ENCODE results near the gene BSN. TPM values are rescaled to one million over a fixed set of nuclear protein-coding genes. Genes with fewer than 3 reads are reported as not detected.

The BSN gene
- total RNA-seq, 2 experiments from 2014 or later: 0.09 TPM

GRCh38 chr3:49563040-49563578 lies 8.8 kb downstream of the BSN start:
- Mint-ChIP-seq H3K4me3 (no peak overlapping the region), H3K9me3 (no peaks in the 10 kb centered on the region), H3K4me1 (ENCODE audit: low read depth) (no peaks in the 10 kb centered on the region), H3K27ac (no peak overlapping the region), H3K27me3 (peaks cover 5% of the 10 kb centered on the region), H3K36me3 (ENCODE audit: low read depth) (no peaks in the 10 kb centered on the region)
- CTCF ChIA-PET: interaction anchor here (1.8 to 2.4 kb wide), 2 partner anchors 24 to 110 kb away, joined by 7 to 12 read pairs; no protein-coding TSS in a partner anchor
- TF ChIP-seq CTCF (IDR thresholded peaks at IDR 0.05): no peak
- intact Hi-C loops (cut with micrococcal nuclease): no loop called here
- POLR2A ChIA-PET: interaction anchor here (0.5 kb wide), 1 partner anchor 400 kb away, joined by 3 read pairs; no protein-coding TSS in a partner anchor
- ATAC-seq: no peak
- no peak for DNase-seq

- Mint-ChIP-seq H3K27me3 (peaks cover 3% of the 10 kb centered on the region), H3K27ac (no peak overlapping the region), H3K4me1 (ENCODE audit: low read depth) (no peaks in the 10 kb centered on the region), H3K36me3 (ENCODE audit: low read depth) (no peaks in the 10 kb centered on the region), H3K4me3 (no peak overlapping the region), H3K9me3 (no peaks in the 10 kb centered on the region)
- no peak for DNase-seq
- intact Hi-C loops (cut with micrococcal nuclease): no loop called here
- no peak for ATAC-seq
- POLR2A ChIA-PET: interaction anchor here (0.5 kb wide), 1 partner anchor 400 kb away, joined by 3 read pairs; no protein-coding TSS in a partner anchor
- CTCF ChIA-PET: interaction anchor here (1.8 to 4.0 kb wide), 3 partner anchors 24 to 109 kb away, joined by 7 to 26 read pairs (median 12); no protein-coding TSS in a partner anchor
- TF ChIP-seq CTCF (IDR thresholded peaks at IDR 0.05): no peak
Measured at GRCh38 chr3:49563766-49564165, 9.5 kb downstream of the BSN start.

- no peaks in the 10 kb centered on the region for H3K4me1 Mint-ChIP-seq (ENCODE audit: low read depth)
- H3K27ac Mint-ChIP-seq: no peak overlapping the region
- no peak for DNase-seq
- ChIA-PET POLR2A (no interaction called here), CTCF (interaction anchor here (0.9 to 4.0 kb wide), 8 partner anchors 9 to 135 kb away, joined by 3 to 26 read pairs (median 4); no protein-coding TSS in a partner anchor)
- H3K4me3 Mint-ChIP-seq: no peak overlapping the region
- H3K27me3 Mint-ChIP-seq: no peaks in the 10 kb centered on the region
- H3K36me3 Mint-ChIP-seq (ENCODE audit: low read depth): no peaks in the 10 kb centered on the region
- TF ChIP-seq CTCF (IDR thresholded peaks at IDR 0.05): peak; percentile 37
- no peaks in the 10 kb centered on the region for H3K9me3 Mint-ChIP-seq
- ATAC-seq: no peak
- intact Hi-C loops (cut with micrococcal nuclease): no loop called here
Measured at GRCh38 chr3:49566312-49566711, 12.0 kb downstream of the BSN start.

GRCh38 chr3:49567406-49567805 lies 13.1 kb downstream of the BSN start:
- Mint-ChIP-seq H3K4me1 (ENCODE audit: low read depth) (no peaks in the 10 kb centered on the region), H3K4me3 (no peak overlapping the region), H3K9me3 (no peaks in the 10 kb centered on the region), H3K36me3 (ENCODE audit: low read depth) (no peaks in the 10 kb centered on the region), H3K27ac (no peak overlapping the region), H3K27me3 (no peaks in the 10 kb centered on the region)
- TF ChIP-seq CTCF (IDR thresholded peaks at IDR 0.05): no peak
- POLR2A ChIA-PET: no interaction called here
- no peak for DNase-seq
- CTCF ChIA-PET: interaction anchor here (0.7 to 4.0 kb wide), 9 partner anchors 11 to 691 kb away, joined by 3 to 26 read pairs (median 4); no protein-coding TSS in a partner anchor
- no peak for ATAC-seq
- intact Hi-C loops (cut with micrococcal nuclease): no loop called here

- H3K4me1 Mint-ChIP-seq (ENCODE audit: low read depth): no peaks in the 10 kb centered on the region
- TF ChIP-seq CTCF (IDR thresholded peaks at IDR 0.05): no peak
- intact Hi-C loops (cut with micrococcal nuclease): no loop called here
- no peak for DNase-seq
- ATAC-seq: no peak
- H3K27me3 Mint-ChIP-seq: no peaks in the 10 kb centered on the region
- ChIA-PET POLR2A (no interaction called here), CTCF (no interaction called here)
- H3K4me3 Mint-ChIP-seq: no peak overlapping the region
- H3K9me3 Mint-ChIP-seq: no peaks in the 10 kb centered on the region
- no peak overlapping the region for H3K27ac Mint-ChIP-seq
- H3K36me3 Mint-ChIP-seq (ENCODE audit: low read depth): no peaks in the 10 kb centered on the region
Measured at GRCh38 chr3:49568965-49569364, 14.7 kb downstream of the BSN start.

All from activated CD8-positive, alpha-beta T cell treated with anti-CD3 and anti-CD28 coated beads for 36 hours (primary cell).